IMR-90 (cell line): ENCODE results near the gene CLDN22. TPM values are rescaled to one million over a fixed set of nuclear protein-coding genes. Genes with fewer than 3 reads are reported as not detected.

Experiments
- ATAC-seq: fragments of 200-7000 bp; cut with Tn5 transposase; 2 replicates; pipeline ENCODE4 v1.9.1; 2020; ENCODE audit warnings: low read depth, mild to moderate bottlenecking, moderate library complexity
- BruUV-seq: library from RNA; stranded (reverse); fragments of 400-500 nt; replicated peaks from 2 replicates; lab custom pipeline; 2021; lab: Mats Ljungman, UMichigan
- CTCF ChIA-PET: fragments of 300-600 bp; formaldehyde crosslinking; extraction: SDS; loops from one replicate; lab custom pipeline; 2021; ENCODE audit warnings: antibody characterized with exemption; lab: Yijun Ruan, JAX
- POLR2A ChIA-PET: fragments of 300-600 bp; sonication (Branson Sonifier 250); formaldehyde crosslinking; loops from one replicate; lab custom pipeline; 2022; ENCODE audit warnings: antibody characterized with exemption; ENCODE audit not compliant: unreplicated experiment; lab: Charles Lee
- DNase-seq: peaks from one replicate; pipeline ENCODE4 v3.0.0; 2013
- H2AFZ ChIP-seq: replicated peaks from 2 replicates; pipeline ENCODE3; 2013; ENCODE audit warnings: low read length, mild to moderate bottlenecking; ENCODE audit not compliant: poor library complexity
- H2AK5ac ChIP-seq: 2 replicates; pipeline ENCODE4 v1.6.1; 2013; ENCODE audit warnings: low read depth, low read length, inconsistent platforms
- H2AK9ac ChIP-seq: replicated peaks from 2 replicates; pipeline ENCODE3; 2013; ENCODE audit warnings: mild to moderate bottlenecking, low read depth, low read length, moderate library complexity; ENCODE audit not compliant: poor library complexity
- H2BK120ac ChIP-seq: 2 replicates; pipeline ENCODE4 v1.6.1; 2013; ENCODE audit warnings: low read depth, low read length, inconsistent platforms
- H2BK15ac ChIP-seq: 3 replicates; pipeline ENCODE4 v1.6.1; 2013; ENCODE audit warnings: low read depth, low read length, inconsistent platforms
- H2BK20ac ChIP-seq: 2 replicates; pipeline ENCODE4 v1.6.1; 2013; ENCODE audit warnings: low read depth, mild to moderate bottlenecking, inconsistent platforms, low read length, moderate library complexity
- H2BK5ac ChIP-seq: 2 replicates; pipeline ENCODE4 v1.6.1; 2013; ENCODE audit warnings: mild to moderate bottlenecking, low read depth, low read length, inconsistent platforms; ENCODE audit not compliant: poor library complexity, severe bottlenecking
- H3K14ac ChIP-seq: replicated peaks from 2 replicates; pipeline ENCODE4 v1.6.1; 2013; ENCODE audit warnings: low read depth, low read length, inconsistent platforms
- H3K18ac ChIP-seq: 2 replicates; pipeline ENCODE4 v1.6.1; 2013; ENCODE audit warnings: low read depth, low read length, control low read depth
- H3K23ac ChIP-seq: 2 replicates; pipeline ENCODE4 v1.6.1; 2013; ENCODE audit warnings: low read depth, low read length, inconsistent platforms
- H3K27ac ChIP-seq: 2 replicates; pipeline ENCODE4 v1.5.1; 2013; ENCODE audit warnings: mild to moderate bottlenecking, control low read depth, low read length; ENCODE audit not compliant: insufficient read depth
- H3K27me3 ChIP-seq: 2 replicates; pipeline ENCODE4 v1.6.1; 2013; ENCODE audit warnings: low read length; ENCODE audit not compliant: control insufficient read depth, insufficient read depth
- H3K36me3 ChIP-seq: 2 replicates; pipeline ENCODE4 v1.6.1; 2013; ENCODE audit warnings: low read length, mixed read lengths; ENCODE audit not compliant: control insufficient read depth, insufficient read depth
- H3K4ac ChIP-seq: 2 replicates; pipeline ENCODE4 v1.6.1; 2013; ENCODE audit warnings: low read depth, low read length, inconsistent platforms
- H3K4me1 ChIP-seq: 2 replicates; pipeline ENCODE4 v1.6.1; 2013; ENCODE audit warnings: low read length, mixed read lengths; ENCODE audit not compliant: control insufficient read depth, insufficient read depth
- H3K4me2 ChIP-seq: 2 replicates; pipeline ENCODE4 v1.6.1; 2013; ENCODE audit warnings: low read depth, mild to moderate bottlenecking, control low read depth, low read length, moderate library complexity
- H3K4me3 ChIP-seq: 2 replicates; pipeline ENCODE4 v1.5.1; 2013; ENCODE audit warnings: low read depth, mild to moderate bottlenecking, control low read depth, low read length, moderate library complexity; ENCODE audit not compliant: insufficient read depth
- H3K56ac ChIP-seq: 2 replicates; pipeline ENCODE4 v1.6.1; 2013; ENCODE audit warnings: low read length, inconsistent platforms; ENCODE audit not compliant: insufficient read depth; ENCODE audit errors: extremely low read depth
- H3K79me1 ChIP-seq, 2 experiments: 2 replicates each; pipeline ENCODE4 v1.6.1; 2013; ENCODE audit warnings: low read length in 2 of 2, inconsistent platforms in 1 of 2, low read depth in 1 of 2
- H3K9ac ChIP-seq: 2 replicates; pipeline ENCODE4 v1.6.1; 2013; ENCODE audit warnings: low read depth, low read length, control low read depth
- H3K9me1 ChIP-seq: 2 replicates; pipeline ENCODE4 v1.6.1; 2013; ENCODE audit warnings: low read length, inconsistent platforms; ENCODE audit not compliant: insufficient read depth
- H3K9me3 ChIP-seq: 2 replicates; pipeline ENCODE4 v1.6.1; 2013; ENCODE audit warnings: low read length; ENCODE audit not compliant: control insufficient read depth, insufficient read depth
- H4K20me1 ChIP-seq: 2 replicates; pipeline ENCODE4 v1.6.1; 2013; ENCODE audit warnings: low read length, inconsistent platforms; ENCODE audit not compliant: insufficient read depth
- H4K5ac ChIP-seq: 2 replicates; pipeline ENCODE4 v1.6.1; 2013; ENCODE audit warnings: mild to moderate bottlenecking, low read depth, low read length, control low read depth
- H4K8ac ChIP-seq, 2 experiments: 2 replicates each; pipeline ENCODE4 v1.6.1; 2013; ENCODE audit warnings: low read depth in 2 of 2, low read length in 2 of 2, control low read depth in 1 of 2, inconsistent platforms in 1 of 2
- H4K91ac ChIP-seq: 2 replicates; pipeline ENCODE4 v1.6.1; 2013; ENCODE audit warnings: low read depth, low read length, inconsistent platforms; ENCODE audit not compliant: insufficient read depth
- BHLHE40 ChIP-seq: fragments of 150-350 bp; IDR thresholded peaks from 2 replicates; pipeline ENCODE4 v1.6.1; 2016; ENCODE audit warnings: mild to moderate bottlenecking, low read depth, low read length
- CEBPB ChIP-seq: IDR thresholded peaks from 2 replicates; pipeline ENCODE4 v1.6.1; 2012; ENCODE audit warnings: low read depth, low read length, improper control_type of control experiment
- CHD1 ChIP-seq: IDR thresholded peaks from 2 replicates; pipeline ENCODE4 v1.6.1; 2012; ENCODE audit warnings: low read depth, low read length, improper control_type of control experiment
- FOS ChIP-seq: fragments of 150-350 bp; IDR thresholded peaks from 2 replicates; pipeline ENCODE4 v1.6.1; 2016; ENCODE audit warnings: low read depth, low read length
- MAFK ChIP-seq: IDR thresholded peaks from 2 replicates; pipeline ENCODE4 v1.6.1; 2012; ENCODE audit warnings: low read depth, low read length, improper control_type of control experiment
- MAZ ChIP-seq: IDR thresholded peaks from 2 replicates; pipeline ENCODE4 v1.6.1; 2012; ENCODE audit warnings: low read depth, mild to moderate bottlenecking, low read length, improper control_type of control experiment, moderate library complexity, borderline replicate concordance
- MXI1 ChIP-seq: IDR thresholded peaks from 2 replicates; pipeline ENCODE4 v1.6.1; 2012; ENCODE audit warnings: low read depth, mild to moderate bottlenecking, low read length, moderate library complexity, borderline replicate concordance
- POLR2A ChIP-seq: IDR thresholded peaks from 2 replicates; pipeline ENCODE4 v1.6.1; 2012; ENCODE audit warnings: mild to moderate bottlenecking, low read depth, low read length
- RAD21 ChIP-seq: IDR thresholded peaks from 2 replicates; pipeline ENCODE4 v1.6.1; 2012; ENCODE audit warnings: low read length, improper control_type of control experiment
- RCOR1 ChIP-seq: IDR thresholded peaks from 2 replicates; pipeline ENCODE4 v1.6.1; 2012; ENCODE audit warnings: mild to moderate bottlenecking, low read length, improper control_type of control experiment; ENCODE audit not compliant: insufficient replicate concordance
- RFX5 ChIP-seq: IDR thresholded peaks from 2 replicates; pipeline ENCODE4 v1.8.0; 2012; ENCODE audit warnings: low read depth, mild to moderate bottlenecking, low read length, moderate library complexity
- SMC3 ChIP-seq: fragments of 150-350 bp; IDR thresholded peaks from 2 replicates; pipeline ENCODE4 v1.6.1; 2016; ENCODE audit warnings: low read depth, mild to moderate bottlenecking, antibody characterized with exemption, low read length, moderate library complexity
- WGBS, 2 experiments: methylation state at CpG; one replicate each; pipeline versions ENCODE4 v1.1.5 to v1.1.7; 2013; ENCODE audit warnings: missing lambda C conversion rate in 2 of 2; ENCODE audit not compliant: insufficient read length in 1 of 2; ENCODE audit errors: extremely low coverage in 2 of 2; 5-methylcytosine and 5-hydroxymethylcytosine counted together
- dilution Hi-C: fragments of 300-500 bp; cut with HindIII; formaldehyde crosslinking; loops from one replicate; pipeline ENCODE4 v1.14.3; 2018; ENCODE audit warnings: low sequenced_read_pairs; ENCODE audit not compliant: unreplicated experiment
- in situ Hi-C: fragments of 300-500 bp; cut with MboI; formaldehyde crosslinking; loops from 3 replicates; pipeline ENCODE4 v1.14.3; 2019; ENCODE audit warnings: low sequenced_read_pairs, inconsistent platforms, mixed read lengths
- intact Hi-C: fragments of 100-400 bp; cut with micrococcal nuclease; formaldehyde crosslinking; loops from 2 replicates; pipeline ENCODE4 v1.10.0; 2022
- polyA plus RNA-seq, 3 experiments: library from polyadenylated mRNA; depleted of rRNA; stranded (reverse); fragments of >200 nt; gene quantifications; 2 replicates each; pipeline ENCODE4 v1.2.3, GENCODE V29; 2012; ENCODE audit warnings: low replicate concordance in 1 of 3
- total RNA-seq: library from RNA; depleted of rRNA; stranded (reverse); fragments of >200 nt; gene quantifications from 2 replicates; pipeline ENCODE4 v1.2.3, GENCODE V29; 2012
- TF ChIP-seq, protein P1 (sequence below): fragments of 150-350 bp; IDR thresholded peaks from 2 replicates; pipeline ENCODE4 v1.6.1; 2016; ENCODE audit warnings: low read depth, mild to moderate bottlenecking, low read length, moderate library complexity, borderline replicate concordance
- TF ChIP-seq, protein P2 (sequence below): fragments of 150-350 bp; IDR thresholded peaks from 2 replicates; pipeline ENCODE4 v1.6.1; 2017; ENCODE audit warnings: mild to moderate bottlenecking, antibody characterized with exemption, low read length, low read depth

The CLDN22 gene
- total and polyA plus RNA-seq, 2 of the 4 experiments (the other 2 are of a cell fraction), result not detected

- no peak overlapping the region for H3K56ac ChIP-seq
- BruUV-seq, result no TSS peak
- ChIA-PET CTCF (no interaction called here), POLR2A (no interaction called here)
- ATAC-seq, result no peak
- no peak overlapping the region for H3K23ac ChIP-seq
- no peak for DNase-seq
- H2AFZ ChIP-seq, result no peak overlapping the region
- no peak overlapping the region for H3K27ac ChIP-seq
- 84% methylated on average over 7 of the region's 10 CpGs; no CpG with 5 or more reads in 1 of the 2 experiments for WGBS, 2 experiments
- H3K4me3 ChIP-seq, result no peak overlapping the region
- H3K9me1 ChIP-seq, result no peaks in the 10 kb centered on the region
- no peak overlapping the region for H2AK9ac ChIP-seq
- H3K27me3 ChIP-seq, result no peaks in the 10 kb centered on the region; the same call in 1 of the 2 replicates
- H4K5ac ChIP-seq, result no peak overlapping the region
- no peak overlapping the region for H4K8ac ChIP-seq
- no peaks in the 10 kb centered on the region for H3K36me3 ChIP-seq
- H2BK120ac ChIP-seq, result no peak overlapping the region
- H3K79me1 ChIP-seq, result no peaks in the 10 kb centered on the region
- H3K14ac ChIP-seq, result no peak overlapping the region
- TF ChIP-seq RAD21 (no peak), BHLHE40 (no peak), FOS (no peak), CHD1 (no peak), MAFK (no peak), POLR2A (no peak), RCOR1 (no peak), MAZ (no peak), RFX5 (no peak), SMC3 (no peak), MXI1 (no peak), CEBPB (no peak)
- TF ChIP-seq, protein P1, sequence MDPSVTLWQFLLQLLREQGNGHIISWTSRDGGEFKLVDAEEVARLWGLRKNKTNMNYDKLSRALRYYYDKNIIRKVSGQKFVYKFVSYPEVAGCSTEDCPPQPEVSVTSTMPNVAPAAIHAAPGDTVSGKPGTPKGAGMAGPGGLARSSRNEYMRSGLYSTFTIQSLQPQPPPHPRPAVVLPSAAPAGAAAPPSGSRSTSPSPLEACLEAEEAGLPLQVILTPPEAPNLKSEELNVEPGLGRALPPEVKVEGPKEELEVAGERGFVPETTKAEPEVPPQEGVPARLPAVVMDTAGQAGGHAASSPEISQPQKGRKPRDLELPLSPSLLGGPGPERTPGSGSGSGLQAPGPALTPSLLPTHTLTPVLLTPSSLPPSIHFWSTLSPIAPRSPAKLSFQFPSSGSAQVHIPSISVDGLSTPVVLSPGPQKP, result no peak
- TF ChIP-seq, protein P2, sequence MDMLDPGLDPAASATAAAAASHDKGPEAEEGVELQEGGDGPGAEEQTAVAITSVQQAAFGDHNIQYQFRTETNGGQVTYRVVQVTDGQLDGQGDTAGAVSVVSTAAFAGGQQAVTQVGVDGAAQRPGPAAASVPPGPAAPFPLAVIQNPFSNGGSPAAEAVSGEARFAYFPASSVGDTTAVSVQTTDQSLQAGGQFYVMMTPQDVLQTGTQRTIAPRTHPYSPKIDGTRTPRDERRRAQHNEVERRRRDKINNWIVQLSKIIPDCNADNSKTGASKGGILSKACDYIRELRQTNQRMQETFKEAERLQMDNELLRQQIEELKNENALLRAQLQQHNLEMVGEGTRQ, result no peak
- H3K4me1 ChIP-seq, result peaks cover 6% of the 10 kb centered on the region
- H2BK15ac ChIP-seq, result no peak overlapping the region
- no peak overlapping the region for H3K4ac ChIP-seq
- no peaks in the 10 kb centered on the region for H4K20me1 ChIP-seq
- H2BK5ac ChIP-seq, result no peak overlapping the region
- intact Hi-C loops, result no loop called here
- no peaks in the 10 kb centered on the region for H3K9me3 ChIP-seq
- dilution Hi-C loops, result no loop called here
- in situ Hi-C loops, result no loop called here
- H3K4me2 ChIP-seq, result no peak overlapping the region
- H2BK20ac ChIP-seq, result no peak overlapping the region
- H3K9ac ChIP-seq, result no peak overlapping the region
- H3K18ac ChIP-seq, result no peak overlapping the region
- H2AK5ac ChIP-seq, result no peak overlapping the region
- no peak overlapping the region for H4K91ac ChIP-seq
Measured at GRCh38 chr4:183364025-183364424, 43.9 kb upstream of the CLDN22 start.
